HG03439 (cell line): ENCODE results near the gene AP3B1.

Experiments used
- ATAC-seq: cut with Tn5 transposase; IDR thresholded peaks from one replicate; pipeline ENCODE4 v1.9.1; 2021; ENCODE audit warnings: mild to moderate bottlenecking, moderate library complexity; ENCODE audit not compliant: unreplicated experiment

The AP3B1 gene

DNA sequence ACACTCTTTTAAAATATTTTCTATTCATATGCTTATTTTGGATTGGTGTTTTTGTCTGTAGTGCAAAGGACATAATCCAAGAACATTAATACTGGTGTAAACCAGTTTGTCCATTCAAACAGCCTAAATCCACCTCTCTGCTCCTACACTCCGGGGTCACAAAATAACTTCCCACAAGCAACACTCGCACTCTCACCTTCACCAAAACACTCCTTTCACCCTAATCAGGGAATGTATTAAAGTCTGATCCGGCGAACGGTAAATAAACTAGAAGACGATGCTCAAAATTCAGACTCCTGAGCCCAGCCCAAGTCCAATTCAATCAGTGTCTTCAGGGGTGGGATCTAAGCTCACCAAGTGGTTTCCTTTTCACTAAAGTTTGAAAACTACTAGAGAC, 649 bp downstream of the AP3B1 start:
- no peak for ATAC-seq

DNA sequence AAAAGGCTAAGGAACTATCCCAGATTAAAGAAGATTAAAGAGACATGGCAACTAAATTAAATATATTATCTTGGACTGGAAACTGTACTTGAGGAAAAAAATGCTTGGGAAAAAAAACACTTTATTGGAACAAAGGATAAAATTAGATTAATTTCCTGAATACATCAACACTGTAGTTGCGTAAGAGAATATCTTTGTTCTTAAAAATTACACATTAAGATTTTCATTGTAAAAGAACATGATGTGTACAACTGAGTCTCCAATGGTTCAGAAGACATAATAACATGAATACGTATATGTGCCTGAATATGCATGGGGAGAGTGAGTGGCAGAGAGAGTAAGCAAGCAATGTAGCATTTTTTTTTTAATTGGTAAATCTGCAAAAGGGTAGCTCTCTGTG, 2.8 kb downstream of the AP3B1 start:
- no peak for ATAC-seq

DNA sequence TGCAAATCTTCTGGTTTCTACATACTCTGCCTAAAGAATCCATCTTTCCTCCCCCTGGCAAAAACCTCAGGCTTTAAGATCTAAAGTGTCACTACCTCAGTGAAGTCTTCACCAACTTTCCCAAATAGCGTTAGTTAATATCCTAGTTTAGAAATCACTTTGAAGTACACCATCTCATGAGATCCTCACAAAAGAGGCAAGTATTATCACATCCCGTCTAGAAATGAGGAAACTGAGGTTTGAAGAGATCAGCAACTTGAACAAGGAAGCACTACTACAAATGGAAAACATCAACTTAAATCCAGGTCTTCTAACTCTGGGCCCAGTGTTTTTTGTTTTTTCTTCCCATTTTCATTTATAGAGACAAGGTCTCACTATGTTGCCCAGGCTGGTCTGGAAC, 4.6 kb downstream of the AP3B1 start:
- ATAC-seq = no peak

GRCh38 chr5:78288246-78288645, 6.3 kb downstream of the AP3B1 start:
- ATAC-seq = no peak

GRCh38 chr5:78287833-78288232, 6.7 kb downstream of the AP3B1 start:
- ATAC-seq = no peak

DNA sequence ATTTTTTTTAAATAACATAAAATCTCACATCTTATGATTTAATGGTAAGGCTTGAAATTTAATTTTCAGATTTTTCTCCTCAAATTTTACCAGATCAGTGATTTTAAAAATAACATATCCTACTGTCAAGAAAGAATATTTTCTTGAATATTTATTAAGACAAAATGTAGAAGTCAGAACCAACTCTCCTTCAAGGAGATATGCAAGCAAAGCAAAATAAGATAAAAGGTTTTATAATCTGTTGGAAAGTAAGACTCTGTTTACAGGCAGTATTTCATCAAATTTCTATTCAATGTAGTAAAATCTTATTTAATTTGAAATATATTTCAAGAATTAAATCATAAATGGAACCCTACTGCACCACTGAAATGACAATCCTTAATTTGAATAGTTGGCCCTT, 7.3 kb downstream of the AP3B1 start:
- no peak for ATAC-seq

DNA sequence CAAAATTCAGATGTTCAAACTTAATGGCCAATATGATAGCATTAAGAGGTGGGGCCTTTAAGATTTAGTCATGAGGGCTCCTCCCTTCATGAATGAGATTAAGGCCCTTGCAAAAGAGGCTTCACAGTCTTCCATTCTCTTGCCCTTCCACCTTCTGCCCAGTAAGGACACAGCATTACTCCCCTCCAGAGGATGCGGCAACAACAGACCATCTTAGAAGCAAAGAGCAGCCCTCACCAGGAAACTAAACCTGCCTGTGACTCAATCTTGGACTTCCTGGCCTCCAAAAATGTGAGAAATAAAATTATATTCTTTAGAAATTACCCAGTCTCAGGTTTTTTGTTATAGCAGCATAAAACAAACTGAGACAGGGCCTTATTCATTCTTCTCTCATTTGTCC, 8.2 kb downstream of the AP3B1 start:
- no peak for ATAC-seq

- no peak for ATAC-seq
These were observed 10.7 kb downstream of the AP3B1 start for GRCh38 chr5:78283802-78284201.

DNA sequence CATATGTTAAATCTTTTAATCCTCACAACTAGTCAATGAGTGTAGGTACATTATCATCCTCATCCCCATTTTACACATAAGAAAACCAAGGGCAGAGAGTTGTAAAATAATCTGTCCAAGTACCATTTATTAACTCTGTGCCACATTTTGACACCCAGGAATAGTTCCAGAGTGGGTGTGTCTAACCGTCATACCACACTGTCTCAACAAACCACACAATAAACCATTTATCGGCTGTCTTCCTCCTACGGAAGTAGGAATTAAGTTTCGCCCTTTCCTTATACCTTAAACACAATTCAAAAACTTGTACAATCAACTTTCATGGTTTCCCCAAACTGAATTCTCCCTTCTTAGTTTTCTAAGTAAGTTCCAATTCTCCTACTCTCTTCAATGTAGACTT, 11.4 kb downstream of the AP3B1 start:
- ATAC-seq = no peak

DNA sequence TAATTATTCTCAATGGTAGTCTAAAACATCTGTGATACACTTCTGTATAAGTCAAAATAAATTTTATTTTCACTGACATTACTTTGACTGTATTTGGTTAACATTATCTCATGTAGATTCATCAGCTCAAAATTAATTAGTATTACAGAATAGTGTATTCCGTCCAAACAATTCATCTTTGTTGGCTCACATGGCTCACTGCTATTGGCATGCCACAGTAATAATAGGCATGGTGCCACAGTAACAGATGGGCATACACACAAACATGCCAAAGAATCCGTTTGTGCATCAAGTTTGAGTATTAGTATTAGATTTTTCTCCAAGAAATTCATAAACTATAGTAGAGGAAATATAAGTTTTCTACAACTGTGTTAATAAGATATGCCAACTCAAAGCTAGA, 14.2 kb downstream of the AP3B1 start:
- no peak for ATAC-seq

GRCh38 chr5:78279194-78279593, 15.3 kb downstream of the AP3B1 start:
- no peak for ATAC-seq

GRCh38 chr5:78277715-78278114, 16.8 kb downstream of the AP3B1 start:
- ATAC-seq = no peak

GRCh38 chr5:78275998-78276543, 18.4 kb downstream of the AP3B1 start:
- ATAC-seq = no peak

GRCh38 chr5:78274540-78275197, 19.8 kb downstream of the AP3B1 start:
- ATAC-seq = no peak

DNA sequence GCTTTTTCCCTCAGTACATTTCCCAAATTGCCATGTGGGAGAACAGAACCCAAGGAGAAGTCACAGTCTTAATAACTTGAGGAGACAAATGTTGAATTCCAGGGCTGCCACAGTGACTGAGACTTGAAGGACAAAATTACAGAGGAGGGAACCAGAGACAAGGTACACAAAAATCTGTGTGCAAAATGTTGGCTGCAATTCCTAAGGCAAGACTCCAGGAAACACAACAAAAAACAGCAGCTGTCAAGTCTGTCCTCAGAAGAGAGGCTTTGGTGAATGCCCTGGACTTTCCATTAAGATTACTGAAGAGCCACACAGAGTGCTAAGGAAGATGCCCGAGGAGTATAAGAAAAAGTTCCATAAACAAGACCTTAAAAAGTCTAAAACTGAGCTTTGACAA, 21.1 kb downstream of the AP3B1 start:
- no peak for ATAC-seq

DNA sequence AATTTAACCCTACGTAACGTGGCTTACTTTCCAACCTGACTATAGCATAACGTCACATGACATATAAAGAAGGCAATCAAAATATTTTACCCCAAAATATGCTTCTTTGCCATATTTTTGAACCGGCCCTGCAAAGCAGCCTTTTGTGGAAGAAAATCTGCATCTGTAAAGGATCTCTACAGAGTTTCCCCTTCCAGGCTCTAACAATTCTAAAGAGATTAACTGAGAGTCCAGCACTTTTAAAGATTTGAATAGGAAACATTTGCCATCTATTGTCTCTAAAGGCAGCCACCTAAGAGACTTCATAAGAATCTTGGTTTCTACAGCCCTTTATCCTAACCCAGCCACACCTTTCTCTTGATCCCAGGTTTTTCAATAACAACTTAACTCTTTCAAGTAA, 22.7 kb downstream of the AP3B1 start:
- no peak for ATAC-seq

- peak; percentile 63 for ATAC-seq
These were observed 25.3 kb downstream of the AP3B1 start for GRCh38 chr5:78269088-78269703.

DNA sequence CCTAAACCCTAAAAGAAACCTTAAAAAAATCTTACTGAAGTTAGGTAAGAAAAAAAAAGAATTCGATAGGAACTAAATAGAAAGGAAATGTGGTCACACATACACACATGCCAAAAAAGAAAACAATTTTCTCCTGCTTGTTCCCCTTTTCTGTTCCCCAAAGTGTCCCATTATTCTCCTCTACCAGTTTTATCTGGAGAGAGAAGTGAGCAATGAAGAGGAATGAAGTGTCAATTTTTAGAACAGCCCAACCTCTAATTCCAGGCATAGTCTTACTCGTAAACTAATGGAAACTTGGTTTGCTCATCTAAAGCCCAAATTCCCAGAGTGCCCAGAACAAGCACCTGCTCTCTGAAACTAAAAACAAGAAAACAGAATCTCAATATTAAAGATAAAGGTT, 26.1 kb downstream of the AP3B1 start:
- no peak for ATAC-seq

DNA sequence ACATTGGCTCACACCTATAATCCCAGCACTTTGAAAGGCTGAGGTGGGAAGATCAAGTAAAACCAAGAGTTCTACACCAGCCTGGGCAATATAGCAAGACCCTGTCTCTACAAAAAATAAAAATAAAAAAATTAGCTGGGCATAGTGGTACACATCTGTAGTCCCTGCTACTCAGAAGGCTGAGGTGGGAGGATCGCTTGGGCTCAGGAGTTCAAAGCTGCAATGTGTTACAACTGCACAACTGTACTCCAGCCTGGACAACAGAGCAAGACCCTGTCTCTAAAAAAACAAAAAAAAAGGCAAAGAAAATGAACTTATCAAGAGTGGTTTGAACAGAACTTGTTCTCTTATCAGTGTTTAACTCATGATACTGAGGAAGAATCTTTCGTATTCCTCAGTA, 29.3 kb downstream of the AP3B1 start:
- no peak for ATAC-seq

GRCh38 chr5:78264600-78264999, 29.9 kb downstream of the AP3B1 start:
- no peak for ATAC-seq

DNA sequence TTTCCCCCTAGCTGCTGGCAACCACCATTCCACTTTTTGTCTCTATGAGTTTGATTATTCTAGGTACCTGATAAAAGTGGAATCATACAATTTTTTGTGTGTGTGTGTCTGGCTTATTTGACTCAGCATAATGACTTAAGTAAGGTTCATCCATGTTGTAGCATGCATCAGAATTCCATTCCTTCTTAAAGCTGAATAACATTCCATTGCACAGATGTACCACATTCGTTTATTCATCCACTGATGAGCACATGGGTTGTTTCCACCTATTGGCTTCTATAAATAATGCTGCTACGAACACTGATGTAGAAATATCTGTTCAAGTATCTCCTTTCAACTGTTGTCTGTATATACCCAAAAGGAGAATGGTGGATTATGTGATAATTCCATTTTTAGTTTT, 33.7 kb downstream of the AP3B1 start:
- ATAC-seq = no peak

GRCh38 chr5:78253201-78253600, 41.3 kb downstream of the AP3B1 start:
- ATAC-seq = no peak

GRCh38 chr5:78252715-78253114, 41.8 kb downstream of the AP3B1 start:
- no peak for ATAC-seq
